Glutamatergic neuron (in vitro differentiated cells): ENCODE measurements around the gene GPRIN2. TPM values are rescaled to one million over a fixed set of nuclear protein-coding genes. Genes with fewer than 3 reads are reported as not detected.
A peak's percentile ranks its signal among the peaks of the same experiment; 100 is the strongest.

Experiments
- DNase-seq: peaks from one replicate; pipeline ENCODE4 v3.0.0; 2022
- H3K27ac Mint-ChIP-seq: one replicate; pipeline ENCODE4 v1.8.0; 2020; ENCODE audit warnings: mild to moderate bottlenecking, mixed read lengths, inconsistent platforms; ENCODE audit not compliant: unreplicated experiment
- H3K27me3 Mint-ChIP-seq: one replicate; pipeline ENCODE4 v1.8.0; 2020; ENCODE audit warnings: mild to moderate bottlenecking, moderate library complexity, mixed read lengths, inconsistent platforms; ENCODE audit not compliant: unreplicated experiment
- H3K36me3 Mint-ChIP-seq: one replicate; pipeline ENCODE4 v1.8.0; 2020; ENCODE audit warnings: mild to moderate bottlenecking, mixed read lengths, inconsistent platforms; ENCODE audit not compliant: unreplicated experiment
- H3K4me1 Mint-ChIP-seq: one replicate; pipeline ENCODE4 v1.8.0; 2020; ENCODE audit warnings: mild to moderate bottlenecking, low read depth, mixed read lengths, inconsistent platforms; ENCODE audit not compliant: unreplicated experiment
- H3K4me3 Mint-ChIP-seq: one replicate; pipeline ENCODE4 v1.8.0; 2020; ENCODE audit warnings: mild to moderate bottlenecking, mixed read lengths, inconsistent platforms; ENCODE audit not compliant: unreplicated experiment
- H3K9me3 Mint-ChIP-seq: one replicate; pipeline ENCODE4 v1.8.0; 2020; ENCODE audit warnings: mild to moderate bottlenecking, moderate library complexity, mixed read lengths, inconsistent platforms; ENCODE audit not compliant: unreplicated experiment
- CTCF ChIP-seq: fragments of 200-600 bp; sonication (generic); IDR thresholded peaks from one replicate; pipeline ENCODE4 v1.5.0; 2021; ENCODE audit not compliant: partially characterized antibody, unreplicated experiment
- total RNA-seq: library from RNA; stranded (reverse); fragmentation: NEBNext Ultra II Directional; extraction: Animal tissue kit (Norgen Biotek cat#: 25700); gene quantifications from one replicate; pipeline ENCODE4 v1.2.1, GENCODE V29; 2021; ENCODE audit not compliant: unreplicated experiment

The GPRIN2 gene
- total RNA-seq, 1 donor from 2014 or later = 3.0 TPM

- peak; percentile 29 for DNase-seq
- peaks cover 3% of the 10 kb centered on the region for H3K4me1 Mint-ChIP-seq
- no peaks in the 10 kb centered on the region for H3K36me3 Mint-ChIP-seq
- no peak overlapping the region for H3K4me3 Mint-ChIP-seq
- no peaks in the 10 kb centered on the region for H3K9me3 Mint-ChIP-seq
- no peaks in the 10 kb centered on the region for H3K27me3 Mint-ChIP-seq
- TF ChIP-seq CTCF = no peak
- no peak overlapping the region for H3K27ac Mint-ChIP-seq
These were observed 36.1 kb downstream of the GPRIN2 start for GRCh38 chr10:46520381-46520780.

- DNase-seq = peak; percentile 11
- Mint-ChIP-seq H3K9me3 (no peaks in the 10 kb centered on the region), H3K4me3 (no peak overlapping the region), H3K27ac (no peak overlapping the region), H3K4me1 (peaks cover 3% of the 10 kb centered on the region), H3K36me3 (no peaks in the 10 kb centered on the region), H3K27me3 (no peaks in the 10 kb centered on the region)
- TF ChIP-seq CTCF = no peak
These were observed 38.3 kb downstream of the GPRIN2 start for GRCh38 chr10:46518028-46518725.

GRCh38 chr10:46517541-46517940 lies 38.9 kb downstream of the GPRIN2 start:
- DNase-seq = no peak
- H3K9me3 Mint-ChIP-seq = no peaks in the 10 kb centered on the region
- no peak overlapping the region for H3K27ac Mint-ChIP-seq
- no peaks in the 10 kb centered on the region for H3K27me3 Mint-ChIP-seq
- no peak overlapping the region for H3K4me3 Mint-ChIP-seq
- TF ChIP-seq CTCF = no peak
- no peaks in the 10 kb centered on the region for H3K36me3 Mint-ChIP-seq
- H3K4me1 Mint-ChIP-seq = peaks cover 3% of the 10 kb centered on the region

- H3K4me3 Mint-ChIP-seq = no peak overlapping the region
- no peak for TF ChIP-seq CTCF
- no peak overlapping the region for H3K27ac Mint-ChIP-seq
- H3K4me1 Mint-ChIP-seq = peaks cover 3% of the 10 kb centered on the region
- DNase-seq = peak; percentile 12
- no peaks in the 10 kb centered on the region for H3K9me3 Mint-ChIP-seq
- no peaks in the 10 kb centered on the region for H3K36me3 Mint-ChIP-seq
- no peaks in the 10 kb centered on the region for H3K27me3 Mint-ChIP-seq
These were observed 39.6 kb downstream of the GPRIN2 start for GRCh38 chr10:46516660-46517416.

GRCh38 chr10:46515793-46516192 lies 40.7 kb downstream of the GPRIN2 start:
- no peak for TF ChIP-seq CTCF
- H3K4me1 Mint-ChIP-seq = peaks cover 3% of the 10 kb centered on the region
- H3K9me3 Mint-ChIP-seq = no peaks in the 10 kb centered on the region
- no peaks in the 10 kb centered on the region for H3K27me3 Mint-ChIP-seq
- DNase-seq = no peak
- H3K36me3 Mint-ChIP-seq = no peaks in the 10 kb centered on the region
- H3K27ac Mint-ChIP-seq = no peak overlapping the region
- H3K4me3 Mint-ChIP-seq = no peak overlapping the region
